ENCODE data around the gene SLFN5.

GRCh38 chr17:35259001-35259400 lies 16.1 kb downstream of the SLFN5 start:
- no peak for TF ChIP-seq EZH2 (IDR thresholded peaks at IDR 0.05; ENCODE audit: borderline replicate concordance, insufficient read depth, low read length, poor library complexity, severe bottlenecking)
- TF ChIP-seq CTCF (IDR thresholded peaks at IDR 0.05; ENCODE audit: poor library complexity, severe bottlenecking), result no peak
- TF ChIP-seq REST (IDR thresholded peaks at IDR 0.05; ENCODE audit: borderline replicate concordance), result no peak
- no peak for TF ChIP-seq MXI1 (conservative IDR thresholded peaks at IDR 0.05; ENCODE audit: poor library complexity, severe bottlenecking)
- no peak for TF ChIP-seq RAD21 (conservative IDR thresholded peaks at IDR 0.05)
- no peak for TF ChIP-seq SMC3 (conservative IDR thresholded peaks at IDR 0.05; ENCODE audit: poor library complexity)
- no peak for TF ChIP-seq POLR2AphosphoS5 (IDR thresholded peaks at IDR 0.05)
- TF ChIP-seq EP300 (conservative IDR thresholded peaks at IDR 0.05; ENCODE audit: poor library complexity, severe bottlenecking), result no peak

All from neural cell (in vitro differentiated cells).